ENCODE measurements around the gene HBG2. TPM values are rescaled to one million over a fixed set of nuclear protein-coding genes. Genes with fewer than 3 reads are reported as not detected.

The HBG2 gene
- total and polyA plus RNA-seq, 9 of the 15 experiments (the other 6 are each of a cell fraction or from before 2014, with no cell fraction given), result 1,626 to 58,619 (median 10,515) TPM

GRCh38 chr11:5238486-5238885, 16.1 kb downstream of the HBG2 start:
- H3K9me3 ChIP-seq (replicated peaks; ENCODE audit: control insufficient read depth, insufficient read depth, low read depth, low read length), result no peaks in the 10 kb centered on the region
- no peak overlapping the region; the same call in 2 of the 3 replicates for H3K27ac ChIP-seq (ENCODE audit: extremely low read depth, low read depth, low read length)
- DNase-seq (ENCODE audit: extremely low read depth in 1 of 4, low spot score in 3 of 4) (no peak), FAIRE-seq (no peak), ATAC-seq (no peak)
- no peak overlapping the region for H3K4me2 ChIP-seq (ENCODE audit: insufficient read depth, low read length)
- H3K27me3 ChIP-seq (ENCODE audit: control insufficient read depth in 2 of 2, insufficient read depth in 2 of 2, low read length in 2 of 2), result no peaks in the 10 kb centered on the region
- CTCF ChIA-PET (ENCODE audit: low intra/inter-chr PET ratio), result interaction anchor here (0.6 kb wide), 1 partner anchor 52 kb away, joined by 3 read pairs; no protein-coding TSS in a partner anchor
- peaks cover 41% of the 10 kb centered on the region for H3K79me2 ChIP-seq (ENCODE audit: control insufficient read depth, insufficient read depth, low read length)
- TF ChIP-seq KDM1A (IDR thresholded peaks at IDR 0.05) (peak; percentile 34 to 60; a peak in 3 of 4 replicates), GTF2B (IDR thresholded peaks at IDR 0.05; ENCODE audit: extremely low read depth, insufficient read length) (no peak), FOXK2 (conservative IDR thresholded peaks at IDR 0.05 in 1 of 2, IDR thresholded peaks at IDR 0.05 in 1 of 2; ENCODE audit: low read depth in 2 of 2) (peak in 1 of 2 experiments; percentile 43; a peak in 1 of 4 replicates), RFX1 (IDR thresholded peaks at IDR 0.05) (no peak), EP400 (IDR thresholded peaks at IDR 0.05) (peak; percentile 16; the same call in 1 of the 2 replicates), ZNF592 (IDR thresholded peaks at IDR 0.05) (no peak)
- no TSS peak for BruUV-seq (replicated peaks)
- WGBS (ENCODE audit: insufficient coverage, low coverage, missing lambda C conversion rate), result 18% methylated on average over 2 of the region's 2 CpGs
- peaks cover 2% of the 10 kb centered on the region; the same call in 2 of the 3 replicates for H3K36me3 ChIP-seq (ENCODE audit: control insufficient read depth, insufficient read depth, low read length)
- in situ Hi-C loops (cut with MboI), result no loop called here
- no peak overlapping the region for H3K4me3 ChIP-seq
- no peak overlapping the region for H2AFZ ChIP-seq (ENCODE audit: low read depth, low read length)
- H3K9me1 ChIP-seq (ENCODE audit: control insufficient read depth, insufficient read depth, low read length), result no peaks in the 10 kb centered on the region
- intact Hi-C loops (cut with micrococcal nuclease), result no loop called here
- POLR2A ChIA-PET, result interaction anchor here (1.0 to 1.6 kb wide), 2 partner anchors 9 to 30 kb away, joined by 4 to 5 read pairs; no protein-coding TSS in a partner anchor
- H4K20me1 ChIP-seq (replicated peaks; ENCODE audit: control insufficient read depth, insufficient read depth, low read length), result no peaks in the 10 kb centered on the region
- H3K9ac ChIP-seq (ENCODE audit: insufficient read depth in 1 of 2, low read depth in 2 of 2, low read length in 2 of 2), result no peak overlapping the region
- H3K4me1 ChIP-seq (replicated peaks in 1 of 2; ENCODE audit: control insufficient read depth in 2 of 2, insufficient read depth in 2 of 2, low read length in 2 of 2), result peaks cover 11 to 47% of the 10 kb centered on the region in 2 experiments
